K562 (cell line): ENCODE measurements around the gene ABCB9. TPM values are rescaled to one million over a fixed set of nuclear protein-coding genes. Genes with fewer than 3 reads are reported as not detected.
A peak's percentile ranks its signal among the peaks of the same experiment; 100 is the strongest.

Experiments
- ATAC-seq: fragments of 200-7000 bp; cut with Tn5 transposase; 3 replicates; pipeline ENCODE4 v1.9.1; 2020; ENCODE audit warnings: moderate library complexity
- BruUV-seq: library from RNA; stranded (reverse); fragments of 400-500 nt; replicated peaks from 2 replicates; lab custom pipeline; 2021; lab: Mats Ljungman, UMichigan
- CTCF ChIA-PET: fragments of 300-600 bp; formaldehyde crosslinking; extraction: SDS; loops from one replicate; lab custom pipeline; 2021; ENCODE audit warnings: low intra/inter-chr PET ratio; lab: Yijun Ruan, JAX
- POLR2A ChIA-PET: fragments of 300-600, 350-650 bp; sonication (Branson Sonifier 250); formaldehyde crosslinking; extraction: SDS; loops from one replicate; lab custom pipeline; 2021; ENCODE audit warnings: antibody characterized with exemption, inconsistent platforms; lab: Yijun Ruan, JAX
- DNase-seq, 4 experiments: peaks; one replicate each; pipeline versions ENCODE4 v3.0.0 to v3.0.0-alpha.2; 2011 to 2018; ENCODE audit warnings: low spot score in 3 of 4, mixed read lengths in 3 of 4; ENCODE audit errors: extremely low read depth in 1 of 4
- FAIRE-seq: peaks from 2 replicates; lab custom pipeline; 2011; peaks lifted over from hg19 to GRCh38; lab: Jason Lieb, UNC
- H2AFZ ChIP-seq: 2 replicates; pipeline ENCODE4 v1.6.0; 2011; ENCODE audit warnings: low read depth, low read length, control low read depth, inconsistent platforms
- H3K27ac ChIP-seq: fragments of 200-600 bp; 3 replicates; pipeline ENCODE4 v1.8.0; 2011; ENCODE audit warnings: low read depth, mild to moderate bottlenecking, control low read depth, inconsistent platforms, low read length, moderate library complexity, mixed read lengths; ENCODE audit errors: extremely low read depth
- H3K27me3 ChIP-seq, 2 experiments: fragments of 300-600 bp in 1 of 2; 2 replicates in 1 of 2; 3 replicates in 1 of 2; pipeline versions ENCODE4 v1.6.0 to v1.8.0; 2011; ENCODE audit warnings: inconsistent platforms in 2 of 2, low read length in 2 of 2, mild to moderate bottlenecking in 1 of 2, mixed read lengths in 1 of 2, moderate library complexity in 1 of 2; ENCODE audit not compliant: control insufficient read depth in 2 of 2, insufficient read depth in 2 of 2
- H3K36me3 ChIP-seq: fragments of 300-600 bp; 3 replicates; pipeline ENCODE4 v1.8.0; 2011; ENCODE audit warnings: mild to moderate bottlenecking, low read length, inconsistent platforms; ENCODE audit not compliant: control insufficient read depth, insufficient read depth
- H3K4me1 ChIP-seq, 2 experiments: fragments of 200-600 bp in 1 of 2; replicated peaks in 1 of 2; 2 replicates in 1 of 2; 3 replicates in 1 of 2; pipeline versions ENCODE4 v1.5.1 to v1.8.0; 2011; ENCODE audit warnings: inconsistent platforms in 2 of 2, low read length in 2 of 2, mild to moderate bottlenecking in 1 of 2, mixed read lengths in 1 of 2, moderate library complexity in 1 of 2; ENCODE audit not compliant: control insufficient read depth in 2 of 2, insufficient read depth in 2 of 2
- H3K4me2 ChIP-seq: 2 replicates; pipeline ENCODE4 v1.6.1; 2011; ENCODE audit warnings: low read length, control low read depth, inconsistent platforms, mixed read lengths; ENCODE audit not compliant: insufficient read depth
- H3K4me3 ChIP-seq: fragments of 200-600 bp; sonication (generic), shearing (Covaris generic); 2 replicates; pipeline ENCODE4 v1.5.1; 2016; ENCODE audit warnings: control low read depth, inconsistent platforms
- H3K79me2 ChIP-seq: fragments of 200-600 bp; 3 replicates; pipeline ENCODE4 v1.8.0; 2011; ENCODE audit warnings: low read length, inconsistent platforms; ENCODE audit not compliant: control insufficient read depth, insufficient read depth
- H3K9ac ChIP-seq, 2 experiments: 2 replicates each; pipeline versions ENCODE4 v1.6.0 to v1.6.1; 2011; ENCODE audit warnings: low read depth in 2 of 2, low read length in 2 of 2, control low read depth in 1 of 2, inconsistent platforms in 1 of 2, mild to moderate bottlenecking in 1 of 2, mixed read lengths in 1 of 2; ENCODE audit not compliant: insufficient read depth in 1 of 2
- H3K9me1 ChIP-seq: one replicate; pipeline ENCODE4 v1.6.0; 2011; ENCODE audit warnings: inconsistent platforms, mild to moderate bottlenecking, low read length, moderate library complexity; ENCODE audit not compliant: control insufficient read depth, insufficient read depth
- H3K9me3 ChIP-seq: replicated peaks from 2 replicates; pipeline ENCODE4 v1.5.1; 2011; ENCODE audit warnings: low read depth, low read length, inconsistent platforms; ENCODE audit not compliant: control insufficient read depth, insufficient read depth
- H4K20me1 ChIP-seq: replicated peaks from 2 replicates; pipeline ENCODE4 v1.6.1; 2011; ENCODE audit warnings: low read length, inconsistent platforms, mixed read lengths; ENCODE audit not compliant: control insufficient read depth, insufficient read depth
- ASH1L ChIP-seq: fragments of 450-650 bp; IDR thresholded peaks from 2 replicates; pipeline ENCODE4 v1.6.1; 2018; ENCODE audit warnings: borderline replicate concordance, mild to moderate bottlenecking, low read depth; ENCODE audit not compliant: partially characterized antibody
- KDM1A ChIP-seq, 2 experiments: fragments of 450-650 bp; IDR thresholded peaks; 2 replicates each; pipeline ENCODE4 v1.6.1; 2016; ENCODE audit warnings: mild to moderate bottlenecking in 2 of 2
- MYNN ChIP-seq, 2 experiments: sonication (generic); formaldehyde crosslinking in 1 of 2; IDR thresholded peaks; 2 replicates each; pipeline versions ENCODE4 v1.5.0 to v1.6.1; 2016 to 2020; ENCODE audit warnings: antibody characterized with exemption in 1 of 2, missing genetic modification reagents in 1 of 2
- RBM22 ChIP-seq: fragments of 200-400 bp; formaldehyde crosslinking; IDR thresholded peaks from 2 replicates; pipeline ENCODE4 v1.6.1; 2018; ENCODE audit warnings: low read length, low read depth; ENCODE audit not compliant: poor library complexity, severe bottlenecking
- TEAD4 ChIP-seq, 2 experiments: sonication (generic) in 1 of 2; formaldehyde crosslinking in 1 of 2; IDR thresholded peaks; 2 replicates each; pipeline versions ENCODE4 v1.6.1 to v1.8.0; 2012 to 2022; ENCODE audit warnings: borderline replicate concordance in 1 of 2, inconsistent platforms in 1 of 2, low read length in 1 of 2, mild to moderate bottlenecking in 1 of 2, missing genetic modification reagents in 1 of 2
- TFAP4 ChIP-seq: sonication (generic); formaldehyde crosslinking; IDR thresholded peaks from 2 replicates; pipeline ENCODE4 v1.8.0; 2022; ENCODE audit warnings: missing genetic modification reagents, mild to moderate bottlenecking, moderate library complexity, borderline replicate concordance
- UBTF ChIP-seq, 2 experiments: IDR thresholded peaks; 2 replicates each; pipeline ENCODE4 v1.6.1; 2012; ENCODE audit warnings: improper control_type of control experiment in 2 of 2, low read depth in 2 of 2, low read length in 2 of 2, borderline replicate concordance in 1 of 2
- ZBTB1 ChIP-seq: sonication (generic); formaldehyde crosslinking; IDR thresholded peaks from 2 replicates; pipeline ENCODE4 v1.8.1; 2023; ENCODE audit warnings: missing genetic modification reagents, low read depth, mild to moderate bottlenecking, borderline replicate concordance
- ZBTB9 ChIP-seq: fragments of 450-650 bp; formaldehyde crosslinking; IDR thresholded peaks from 2 replicates; pipeline ENCODE4 v1.4.0; 2020; ENCODE audit warnings: mild to moderate bottlenecking, moderate library complexity
- WGBS: fragments of 100-300 bp; shearing (Covaris generic); methylation state at CpG from one replicate; pipeline ENCODE4 v1.1.6; 2016; ENCODE audit warnings: low coverage, mixed read lengths; ENCODE audit not compliant: insufficient coverage; ENCODE audit errors: missing lambda C conversion rate; 5-methylcytosine and 5-hydroxymethylcytosine counted together
- in situ Hi-C: fragments of 300-500 bp; cut with MboI; formaldehyde crosslinking; loops from 4 replicates; pipeline ENCODE4 v1.15.0; 2018; ENCODE audit warnings: inconsistent platforms, mixed read lengths
- intact Hi-C: fragments of 100-400 bp; cut with micrococcal nuclease; formaldehyde crosslinking; loops from 2 replicates; pipeline ENCODE4 v1.14.2; 2022
- polyA plus RNA-seq, 8 experiments: library from polyadenylated mRNA; depleted of rRNA in 4 of 8; stranded (reverse) in 5 of 8; unstranded in 3 of 8; fragments of >200 nt; fragmentation: Nextera tagmentation in 2 of 8; fragmentation: Illumina TruSeq in 1 of 8; extraction: Ambion mirVana in 2 of 8; extraction: Trizol in 1 of 8; gene quantifications; 2 replicates each; pipeline versions ENCODE4 v1.2.1 to v1.2.3, GENCODE V29; 2011 to 2014; ENCODE audit warnings: inconsistent platforms in 1 of 8, missing spikeins in 1 of 8
- total RNA-seq, 7 experiments: library from RNA; depleted of rRNA in 6 of 7; stranded (reverse); fragments of >200 nt in 6 of 7; fragmentation: Illumina TruSeq in 2 of 7; extraction: Trizol in 2 of 7; gene quantifications; 2 replicates each; pipeline versions ENCODE4 v1.2.1 to v1.2.3, GENCODE V29; 2011 to 2021; ENCODE audit warnings: low replicate concordance in 1 of 7

Gene ABCB9
- total and polyA plus RNA-seq, 9 of the 15 experiments (the other 6 are each of a cell fraction or from before 2014, with no cell fraction given) = 0.20 to 12.6 (median 6.2) TPM

GRCh38 chr12:122984612-122985337 is 18.5 kb upstream of the ABCB9 start (continued):
- TF ChIP-seq ZBTB9 (CRISPR knock-in tag) = 0 out of 2 replicates have a peak, but pooled peaks have one; percentile 17
- TF ChIP-seq, all 486 proteins: peak for 20

- Histone ChIP-seq H4K20me1 (peaks cover 5% of the 10 kb centered on the region; the same call in 1 of the 2 replicates), H3K27ac (peak overlapping the region; percentile 67; the same call in 2 of the 3 replicates), H3K27me3 (no peaks in the 10 kb centered on the region), H3K9ac (no peak overlapping the region; a peak in 1 of 4 replicates), H3K4me1 (peaks cover 33 to 98% of the 10 kb centered on the region in 2 experiments), H3K36me3 (peaks cover 36% of the 10 kb centered on the region), H3K9me1 (no peaks in the 10 kb centered on the region), H3K79me2 (peaks cover 30% of the 10 kb centered on the region), H2AFZ (no peak overlapping the region), H3K9me3 (no peaks in the 10 kb centered on the region), H3K4me2 (no peak overlapping the region), H3K4me3 (no peak overlapping the region)
- FAIRE-seq (peak; percentile 65), DNase-seq (peak in 3 of 4 experiments; percentile 42 to 50 (median 49)), ATAC-seq (peak; percentile 15)
- in situ Hi-C loops (no loop called here), intact Hi-C loops (loop anchor here (5.0 to 10.0 kb wide), 2 partner anchors 48 to 161 kb away; no protein-coding TSS in a partner anchor)
- ChIA-PET POLR2A (interaction anchor here (0.7 to 4.0 kb wide), 8 partner anchors 8 to 248 kb away, joined by 3 to 22 read pairs (median 4); partner anchors contain the start of genes ABCB9, MPHOSPH9 and OGFOD2), CTCF (no interaction called here)
- BruUV-seq = no TSS peak
- WGBS = 54% methylated on average over 9 of the region's 9 CpGs
- TF ChIP-seq MYNN (IDR thresholded peaks at IDR 0.05) (peak; percentile 22; the same call in 1 of the 2 replicates), MYNN (CRISPR knock-in tag; IDR thresholded peaks at IDR 0.05) (no peak), TFAP4 (CRISPR knock-in tag) (no peak), ASH1L (no peak), TEAD4 (IDR thresholded peaks at IDR 0.05; ENCODE audit: low read length) (no peak), TEAD4 (CRISPR knock-in tag; IDR thresholded peaks at IDR 0.05; ENCODE audit: borderline replicate concordance) (no peak), KDM1A (IDR thresholded peaks at IDR 0.05) (peak in 1 of 2 experiments; percentile 18; a peak in 1 of 4 replicates), UBTF (IDR thresholded peaks at IDR 0.05; ENCODE audit: borderline replicate concordance in 1 of 2, low read depth in 2 of 2, low read length in 2 of 2) (no peak), RBM22 (peak; percentile 22), ZBTB1 (no peak)
Measured at GRCh38 chr12:122983789-122984515, 17.7 kb upstream of the ABCB9 start.
